KG1 (cell line): ENCODE measurements around the gene RGS6.

Source experiments
- DNase-seq: peaks from one replicate; lab custom pipeline; 2025; lab: John Stamatoyannopoulos, UW

The RGS6 gene

GRCh38 chr14:72501439-72501838 is 569.2 kb downstream of the RGS6 start:
- DNase-seq = no peak

- DNase-seq = no peak
Measured at GRCh38 chr14:72503271-72503670, 571.0 kb downstream of the RGS6 start.

- no peak for DNase-seq
Measured at GRCh38 chr14:72503696-72504368, 571.6 kb downstream of the RGS6 start.

GRCh38 chr14:72510566-72510965 is 578.3 kb downstream of the RGS6 start:
- no peak for DNase-seq

GRCh38 chr14:72512281-72512680 is 580.1 kb downstream of the RGS6 start:
- no peak for DNase-seq

- no peak for DNase-seq
Measured at GRCh38 chr14:72512925-72513324, 580.7 kb downstream of the RGS6 start.

- no peak for DNase-seq
Measured at GRCh38 chr14:72513346-72513745, 581.1 kb downstream of the RGS6 start.

- no peak for DNase-seq
Measured at GRCh38 chr14:72513965-72514659, 581.9 kb downstream of the RGS6 start.

GRCh38 chr14:72514660-72515025 is 582.4 kb downstream of the RGS6 start:
- no peak for DNase-seq

GRCh38 chr14:72515779-72516770 is 583.8 kb downstream of the RGS6 start:
- no peak for DNase-seq

GRCh38 chr14:72516936-72517700 is 584.9 kb downstream of the RGS6 start:
- no peak for DNase-seq

GRCh38 chr14:72517736-72518135 is 585.5 kb downstream of the RGS6 start:
- no peak for DNase-seq

- DNase-seq = no peak
Measured at GRCh38 chr14:72518809-72519377, 586.7 kb downstream of the RGS6 start.

- DNase-seq = no peak
Measured at GRCh38 chr14:72519543-72519942, 587.3 kb downstream of the RGS6 start.

- DNase-seq = no peak
Measured at GRCh38 chr14:72521045-72521444, 588.8 kb downstream of the RGS6 start.

- DNase-seq = no peak
Measured at GRCh38 chr14:72521968-72522741, 589.9 kb downstream of the RGS6 start.

- DNase-seq = no peak
Measured at GRCh38 chr14:72522847-72523246, 590.6 kb downstream of the RGS6 start.

GRCh38 chr14:72523424-72524294 is 591.4 kb downstream of the RGS6 start:
- no peak for DNase-seq

- DNase-seq = no peak
Measured at GRCh38 chr14:72524295-72524629, 592.0 kb downstream of the RGS6 start.
